HG03442 (cell line): ENCODE measurements around the gene TBC1D9.
"Not testable (repeated sequence)": the region's sequence is repeated elsewhere in the genome, so short reads cannot be mapped to it uniquely, and the experiment has no call there.

Source experiments
- ATAC-seq: cut with Tn5 transposase; IDR thresholded peaks from one replicate; pipeline ENCODE4 v1.9.1; 2021; ENCODE audit warnings: mild to moderate bottlenecking, moderate library complexity; ENCODE audit not compliant: unreplicated experiment

The TBC1D9 gene

DNA sequence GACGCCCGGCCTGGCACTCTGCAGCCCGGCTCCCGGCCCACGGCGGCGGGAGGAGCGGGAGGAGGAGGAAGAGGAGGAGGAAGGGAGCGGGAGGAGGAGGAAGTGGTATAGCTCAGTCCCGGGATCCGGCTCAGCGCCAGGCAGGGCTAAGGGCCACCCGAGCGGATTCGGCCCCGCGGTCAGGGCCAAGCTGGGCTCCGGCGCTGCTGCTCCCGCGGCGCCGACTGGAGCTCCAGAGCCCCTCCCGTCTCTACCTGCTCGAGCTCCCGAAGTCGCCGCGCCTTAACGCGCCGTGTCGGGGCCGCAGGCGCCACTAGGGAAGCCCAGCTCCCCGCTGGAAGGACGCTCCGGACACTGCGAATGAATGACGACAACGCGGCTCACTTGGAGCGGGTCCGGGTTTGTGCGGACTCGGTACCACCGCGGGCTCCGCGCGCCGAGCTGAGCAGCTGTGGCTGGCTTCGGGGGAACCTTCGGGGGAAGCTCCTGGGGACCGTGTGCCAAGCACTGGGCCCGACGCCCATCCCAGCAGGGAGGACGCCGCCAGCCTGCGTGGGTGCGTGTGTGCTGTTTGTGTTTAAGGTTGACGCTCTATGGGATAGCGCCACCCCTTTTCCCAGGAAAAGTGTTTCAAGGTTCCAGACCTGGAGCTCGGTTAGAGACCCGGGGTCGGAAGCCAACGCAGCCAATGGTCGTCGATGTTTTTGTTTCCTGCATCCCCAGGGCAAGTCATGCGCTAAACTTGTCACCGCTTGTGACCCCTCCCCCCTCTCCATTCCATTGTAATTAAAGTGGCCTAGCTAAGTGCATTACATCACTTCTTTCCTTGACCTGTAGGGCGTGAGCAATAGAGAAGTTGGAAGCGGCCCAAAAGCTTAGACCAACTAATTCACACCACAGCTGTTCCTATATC is at the start of gene TBC1D9:
TSS of gene TBC1D9 (minus strand) at position 67 of the 913 bp plus-strand sequence. CDS start 340 bp downstream, outside the sequence.
- peak; percentile 36 for ATAC-seq

DNA sequence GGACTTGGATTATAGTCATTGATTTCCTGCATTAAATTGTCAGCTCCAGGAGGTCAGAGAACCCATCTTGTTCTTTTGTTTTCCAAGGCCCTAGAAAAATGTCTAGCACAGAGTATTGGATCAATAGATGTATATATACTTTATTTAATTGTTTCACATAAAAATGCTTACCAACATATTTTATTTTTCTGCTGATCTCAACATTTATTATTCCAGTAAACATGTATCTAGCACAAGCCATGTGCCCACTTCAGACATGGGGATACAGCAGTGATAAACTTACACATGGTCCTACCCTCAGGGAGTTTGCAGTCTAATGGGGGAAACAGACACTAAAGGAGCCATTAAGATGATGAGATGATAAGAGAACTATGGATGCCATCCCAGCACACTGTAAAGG is 49.1 kb upstream of the TBC1D9 start:
- no peak for ATAC-seq

DNA sequence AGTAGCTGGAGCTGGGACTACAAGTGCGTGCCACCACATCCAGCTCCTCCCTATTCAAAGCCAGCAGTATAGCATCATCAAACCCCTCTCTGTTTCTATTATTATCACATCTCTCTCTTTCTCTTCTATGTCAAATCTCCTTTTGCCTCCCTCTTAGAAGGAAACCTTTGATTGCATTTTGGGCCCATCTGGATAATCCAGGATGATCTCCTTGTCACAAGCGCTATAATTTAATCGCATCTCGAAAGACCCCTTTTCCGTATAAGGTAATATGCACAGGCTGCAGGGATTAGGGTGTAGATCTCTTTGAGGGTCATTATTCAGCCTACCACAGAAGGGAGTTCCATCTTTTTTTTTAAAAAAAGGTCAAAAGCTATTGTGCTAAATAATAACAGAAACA is 46.4 kb upstream of the TBC1D9 start:
- no peak for ATAC-seq

DNA sequence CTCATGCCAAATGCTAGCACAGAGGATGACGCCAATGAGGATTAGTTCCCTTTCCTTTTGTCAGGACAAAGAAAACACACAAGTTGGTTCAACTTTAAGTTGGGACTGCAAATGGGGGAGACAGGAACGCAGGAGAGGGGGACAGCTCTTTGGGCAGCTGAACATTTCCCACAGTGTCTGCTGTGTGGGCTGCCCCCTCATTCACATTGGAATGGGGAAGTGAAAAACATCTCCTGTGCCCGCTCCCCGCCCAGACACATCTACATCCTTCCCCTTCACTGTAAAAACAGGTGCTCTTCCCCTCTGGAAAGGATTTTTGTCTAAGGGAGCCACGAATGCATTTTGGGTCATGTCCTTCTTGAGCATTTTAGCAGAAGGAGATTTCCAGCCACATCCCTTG is 44.5 kb upstream of the TBC1D9 start:
- peak; percentile 51 for ATAC-seq

DNA sequence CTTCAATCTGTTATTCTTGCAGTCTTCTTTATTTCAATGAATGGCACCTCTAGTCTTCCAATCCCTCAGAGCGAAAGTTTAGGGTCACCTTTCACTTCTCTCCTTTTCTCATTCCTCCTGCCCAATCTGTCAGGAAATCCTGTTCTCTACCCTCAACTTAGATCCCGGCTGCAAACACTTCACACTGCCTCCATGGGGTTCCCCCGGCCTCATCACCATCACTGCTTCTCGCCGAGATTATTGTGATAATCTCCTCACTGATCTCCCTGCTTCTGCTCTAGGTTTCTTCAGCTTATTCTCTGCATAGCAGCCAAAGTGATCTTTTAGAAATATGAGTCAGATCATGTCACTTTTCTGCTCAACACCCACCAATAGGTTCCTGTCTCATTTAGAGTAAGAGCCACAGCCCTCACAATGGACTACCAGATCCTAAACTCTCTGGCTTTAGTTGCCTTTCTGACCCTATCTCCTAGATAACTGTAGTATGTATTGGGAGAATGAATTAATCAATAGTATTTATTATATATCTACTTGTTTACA is 43.6 kb upstream of the TBC1D9 start:
- ATAC-seq = peak; percentile 47

DNA sequence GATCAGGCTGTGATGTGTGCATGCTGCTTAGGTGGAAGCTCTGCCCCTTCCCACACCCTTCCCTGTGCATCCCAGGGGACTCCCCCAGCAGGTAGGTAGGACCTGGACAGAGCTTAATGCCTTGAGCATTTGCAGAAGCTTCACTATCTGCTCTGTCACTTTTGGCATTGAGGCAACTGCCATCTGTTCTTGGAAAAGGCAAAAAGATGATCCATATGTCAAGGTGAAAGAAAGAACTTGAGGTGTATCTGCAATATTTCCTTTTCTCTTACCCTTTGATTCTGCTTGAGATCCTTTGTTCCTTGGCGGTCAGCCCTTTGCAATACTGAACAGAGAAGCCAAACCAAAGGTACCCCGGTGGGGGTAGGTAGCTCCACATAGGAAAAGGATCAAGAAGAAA is 37.1 kb upstream of the TBC1D9 start:
- ATAC-seq = no peak

DNA sequence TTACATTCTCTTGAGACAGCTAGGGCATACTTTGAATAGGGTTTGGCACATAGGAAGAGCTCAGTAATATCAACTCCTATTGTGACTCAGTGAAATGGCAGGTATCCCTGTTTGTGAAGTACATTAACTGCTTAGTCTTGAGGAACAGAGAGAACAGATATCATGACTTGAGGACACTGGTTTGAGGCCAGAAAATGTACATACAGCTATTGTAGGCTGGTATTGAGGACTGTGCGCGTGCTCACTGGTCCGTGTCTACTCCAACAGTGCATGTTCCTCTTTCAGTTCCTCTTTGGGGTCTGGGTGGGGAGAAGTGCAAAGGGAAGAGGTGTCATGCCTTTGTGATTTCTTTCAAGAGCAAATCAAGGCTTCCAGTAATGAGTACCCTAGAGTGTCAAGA is 34.6 kb upstream of the TBC1D9 start:
- ATAC-seq = peak; percentile 89

DNA sequence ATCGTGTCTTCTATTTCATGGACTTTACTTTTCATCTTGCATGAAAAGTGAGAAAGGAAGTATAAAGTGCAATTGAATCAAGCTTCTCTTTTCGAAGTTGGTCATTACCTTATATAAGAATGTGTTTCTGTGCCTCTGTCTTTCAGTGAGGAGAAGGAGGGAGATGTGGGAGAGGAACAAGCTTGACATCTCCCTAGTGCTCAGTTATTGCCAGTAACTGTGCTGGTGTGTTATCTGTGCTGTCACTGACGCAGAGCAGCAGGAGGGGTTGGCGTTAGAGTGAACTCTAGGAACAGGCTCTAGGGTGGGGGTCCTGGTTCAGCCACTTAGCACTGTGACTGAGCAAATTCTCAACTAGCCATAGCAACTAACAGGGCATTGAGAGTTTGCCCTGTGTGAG is 34.0 kb upstream of the TBC1D9 start:
- peak; percentile 13 for ATAC-seq

DNA sequence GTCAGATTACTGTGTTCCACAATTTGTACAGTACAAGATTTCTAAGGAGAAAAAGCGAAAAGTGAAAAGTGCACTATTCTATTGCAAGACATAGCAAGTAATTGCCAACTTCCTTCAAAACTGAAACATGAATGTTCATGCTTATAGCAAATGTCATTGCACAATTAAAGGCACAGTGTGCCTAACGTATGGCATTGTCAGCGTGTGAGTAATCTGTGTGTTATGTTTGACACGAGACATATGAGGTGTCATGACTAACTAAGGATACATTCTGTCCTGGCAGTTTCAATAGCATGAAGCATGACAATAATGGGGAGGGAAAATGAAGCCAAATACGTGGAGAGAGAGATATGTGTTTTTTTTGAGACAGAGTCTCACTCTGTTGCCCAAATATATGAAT is 33.6 kb upstream of the TBC1D9 start:
- peak; percentile 37 for ATAC-seq

DNA sequence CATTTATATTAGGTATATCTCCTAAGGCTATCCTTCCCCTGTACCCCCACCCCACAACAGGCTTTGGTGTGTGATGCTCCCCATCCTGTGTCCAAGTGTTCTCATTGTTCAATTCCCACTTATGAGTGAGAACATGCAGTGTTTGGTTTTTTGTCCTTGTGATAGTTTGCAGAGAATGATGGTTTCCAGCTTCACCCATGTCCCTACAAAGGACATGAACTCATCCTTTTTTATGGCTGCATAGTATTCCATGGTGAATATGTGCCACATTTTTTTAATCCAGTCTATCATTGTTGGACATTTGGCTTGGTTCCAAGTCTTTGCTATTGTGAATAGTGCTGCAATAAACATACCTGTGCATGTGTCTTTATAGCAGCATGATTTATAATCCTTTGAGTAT is 26.6 kb upstream of the TBC1D9 start:
- not testable (repeated sequence) for ATAC-seq

DNA sequence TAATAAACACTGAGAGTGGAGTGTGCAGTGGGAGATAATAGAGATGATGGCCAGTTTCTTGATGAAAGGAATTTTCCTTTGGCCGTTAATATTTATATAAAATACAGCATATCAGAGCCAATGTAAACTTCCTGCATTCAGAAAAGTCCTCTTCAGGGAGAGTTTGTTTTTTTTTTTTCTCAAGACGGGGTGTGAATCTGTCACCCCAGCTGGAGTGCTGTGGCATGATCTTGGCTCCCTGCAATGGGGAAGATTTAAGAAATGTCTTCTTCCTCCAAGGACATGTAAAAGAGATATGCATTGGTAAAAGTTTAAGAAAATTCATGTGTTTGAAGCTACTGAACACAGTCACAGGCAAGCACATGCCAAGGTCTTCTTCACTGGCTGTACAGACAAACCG is 25.4 kb upstream of the TBC1D9 start:
- ATAC-seq = no peak

DNA sequence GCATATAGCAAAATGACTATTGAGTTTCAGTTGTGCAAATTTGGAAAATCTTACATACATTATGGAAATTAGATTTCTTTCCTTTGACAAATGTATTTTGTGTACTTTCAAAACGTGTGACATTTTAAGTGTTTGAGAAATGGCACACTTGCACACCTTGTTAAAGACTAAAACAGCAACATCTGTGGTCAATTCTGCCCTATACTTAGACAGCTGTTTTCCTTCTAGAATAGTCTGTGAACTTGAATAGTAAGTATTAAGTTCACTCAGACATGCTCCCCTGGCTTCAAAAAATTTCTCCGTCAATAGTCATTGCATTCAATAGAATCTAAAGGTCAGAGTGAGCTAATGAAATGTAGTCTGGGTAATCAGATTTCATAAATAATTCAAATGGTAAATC is 21.7 kb upstream of the TBC1D9 start:
- ATAC-seq = peak; percentile 63

DNA sequence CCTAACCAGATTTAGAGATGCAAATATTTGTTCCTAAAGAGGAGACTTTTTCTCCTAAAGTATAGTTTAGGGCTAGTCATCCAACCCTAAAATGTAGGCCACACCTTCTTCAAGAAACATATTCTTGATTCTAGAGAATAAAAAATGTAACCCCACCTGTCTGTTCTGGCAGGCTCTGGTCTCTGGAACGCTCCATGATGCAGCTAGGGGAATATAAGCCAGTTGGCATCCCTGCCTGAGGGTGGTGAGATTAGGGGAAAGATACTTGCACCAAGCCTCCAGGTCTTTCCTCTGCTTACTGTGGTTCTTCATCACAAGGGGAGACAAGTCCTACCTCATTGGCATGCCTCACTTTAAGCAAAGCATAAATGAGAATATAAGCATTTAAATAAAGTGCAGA is 21.2 kb upstream of the TBC1D9 start:
- ATAC-seq = no peak

DNA sequence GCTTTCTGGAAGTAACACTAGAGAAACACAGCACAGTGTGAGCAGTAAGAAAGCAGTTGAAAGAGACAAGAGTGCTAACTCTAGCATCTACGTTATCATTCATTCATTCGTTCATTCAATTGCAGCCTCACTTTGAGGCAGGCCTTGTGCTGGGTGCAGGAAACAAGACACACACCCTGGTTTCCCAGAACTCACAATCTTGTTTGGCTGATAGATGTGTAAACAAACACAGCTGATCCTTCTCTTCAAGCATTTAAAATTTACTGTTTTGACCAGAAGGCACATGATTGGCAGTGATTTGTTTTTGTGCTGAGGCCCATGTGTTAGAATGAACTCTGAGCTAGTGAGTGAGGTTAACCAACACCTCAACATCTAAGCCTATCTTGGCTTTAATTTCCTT is 20.4 kb upstream of the TBC1D9 start:
- ATAC-seq = no peak

DNA sequence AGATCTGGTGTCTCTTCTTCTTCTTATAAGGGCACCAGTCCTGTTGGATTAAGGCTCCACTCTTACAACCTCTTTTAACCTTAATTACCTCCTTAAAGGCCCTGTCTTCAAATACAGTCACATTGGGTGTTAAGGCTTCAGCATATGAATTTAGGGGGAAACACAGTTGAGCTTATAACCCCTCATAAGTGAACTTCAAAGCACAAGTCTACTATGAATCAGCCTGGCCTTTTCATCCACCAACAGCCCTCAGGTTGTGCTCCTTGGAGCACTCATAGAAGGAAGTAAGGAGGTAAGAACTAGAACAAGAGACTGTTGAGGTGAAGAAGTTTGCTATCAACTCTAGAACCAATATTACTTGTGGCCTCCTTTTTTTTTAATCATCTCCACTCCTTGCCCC is 18.8 kb upstream of the TBC1D9 start:
- no peak for ATAC-seq

DNA sequence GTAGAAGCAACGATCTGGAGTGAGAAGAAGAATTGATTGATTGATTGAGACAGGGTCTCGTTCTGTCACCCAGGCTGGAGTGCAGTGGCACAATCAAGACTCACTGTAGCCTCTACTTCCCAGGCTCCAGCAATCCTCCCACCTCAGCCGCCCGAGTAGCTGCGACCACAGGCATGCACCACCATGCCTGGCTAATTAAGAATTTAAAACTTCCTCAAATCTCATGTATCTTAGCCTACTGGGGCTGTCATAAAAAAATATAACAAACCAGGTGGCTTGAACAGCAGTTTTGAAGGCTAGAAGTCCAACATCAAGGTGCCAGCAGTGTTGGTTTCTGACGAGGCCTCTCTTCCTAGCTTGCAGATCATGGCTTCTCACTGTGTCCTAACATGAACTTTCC is 18.3 kb upstream of the TBC1D9 start:
- ATAC-seq = no peak

DNA sequence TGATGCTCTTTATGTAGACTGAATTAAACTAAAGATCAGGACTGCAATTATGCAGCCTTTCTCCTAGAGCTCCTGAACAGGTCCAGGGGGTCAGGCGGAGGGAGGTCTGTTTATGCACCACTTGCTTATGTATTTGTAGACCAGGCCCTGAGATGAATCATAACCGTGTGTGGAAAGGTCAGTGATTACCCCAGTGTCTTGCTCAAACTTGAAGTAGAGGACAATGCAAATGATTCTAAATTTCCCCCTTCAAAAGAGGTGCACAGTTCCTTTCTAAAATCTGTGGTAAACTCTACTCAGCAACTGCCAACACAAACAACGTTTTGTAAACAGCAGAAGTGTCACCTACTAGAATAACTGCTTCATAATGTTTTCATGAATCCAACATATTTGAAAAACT is 13.0 kb upstream of the TBC1D9 start:
- ATAC-seq = peak; percentile 58

DNA sequence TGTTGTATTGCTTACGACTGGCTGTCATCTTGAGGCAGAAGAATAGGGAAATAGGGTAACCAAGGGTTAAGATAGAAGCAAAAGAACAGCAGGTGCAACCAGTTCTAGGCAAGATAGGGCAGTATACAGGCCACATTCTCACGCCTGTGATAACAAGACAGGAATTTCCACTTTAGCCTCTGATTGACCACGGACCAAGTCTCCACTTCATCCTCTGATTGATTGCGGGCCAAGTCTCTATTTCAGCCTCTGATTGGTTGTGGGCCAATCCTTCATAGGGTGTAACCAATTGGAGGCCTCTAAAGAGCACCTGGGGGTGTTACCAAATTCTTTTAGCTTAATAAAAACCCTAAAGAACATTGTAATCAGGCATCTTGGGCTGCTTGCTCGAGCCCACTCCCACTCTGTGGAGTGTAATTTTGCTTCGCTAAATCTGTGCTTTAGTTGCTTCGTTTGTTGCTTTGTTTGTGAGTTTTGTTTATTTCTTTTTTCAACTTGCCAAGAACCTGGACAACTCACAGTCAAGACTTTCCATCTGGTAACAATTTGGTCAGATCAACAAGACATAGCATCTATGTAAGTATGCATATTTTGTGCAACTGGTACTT is 8.7 kb upstream of the TBC1D9 start:
- ATAC-seq = no peak

DNA sequence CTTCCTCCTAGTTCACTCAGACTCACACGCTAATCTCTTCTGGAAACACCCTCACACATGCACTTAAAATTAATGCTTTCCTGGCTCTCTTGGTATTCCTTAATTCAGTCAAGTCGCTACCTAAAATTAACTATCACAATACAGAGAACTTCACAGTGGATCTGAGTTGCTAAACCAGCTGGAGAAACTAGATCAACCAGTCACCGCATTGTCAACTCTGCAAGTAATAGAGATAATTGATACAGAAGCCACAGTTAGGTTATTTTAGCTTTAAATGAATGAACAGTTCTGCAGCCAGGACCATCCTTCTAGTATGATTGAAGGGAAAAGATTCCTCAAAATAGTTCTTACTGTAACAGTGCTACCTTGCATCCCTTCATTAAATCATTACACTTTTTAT is 6.0 kb upstream of the TBC1D9 start:
- no peak for ATAC-seq

DNA sequence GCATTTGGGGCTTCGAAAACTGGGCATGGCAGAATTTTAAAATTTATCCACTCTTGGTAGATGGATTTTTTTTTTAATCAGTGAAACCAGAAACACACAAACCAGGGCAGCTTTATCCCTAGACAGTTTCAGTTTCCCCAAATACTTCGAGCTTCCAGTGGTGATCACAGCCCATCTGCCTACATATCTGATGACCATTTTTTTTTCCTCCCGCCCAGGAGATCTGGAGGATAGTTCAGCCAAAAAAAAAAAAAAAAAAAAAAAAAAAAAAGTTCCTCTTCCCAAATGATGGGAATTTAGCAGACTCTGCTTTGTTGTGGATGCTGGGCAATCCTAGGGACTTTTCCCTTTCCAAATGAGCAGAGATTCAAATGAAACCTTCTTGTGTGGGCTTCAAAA is 1.0 kb upstream of the TBC1D9 start:
- ATAC-seq = no peak

DNA sequence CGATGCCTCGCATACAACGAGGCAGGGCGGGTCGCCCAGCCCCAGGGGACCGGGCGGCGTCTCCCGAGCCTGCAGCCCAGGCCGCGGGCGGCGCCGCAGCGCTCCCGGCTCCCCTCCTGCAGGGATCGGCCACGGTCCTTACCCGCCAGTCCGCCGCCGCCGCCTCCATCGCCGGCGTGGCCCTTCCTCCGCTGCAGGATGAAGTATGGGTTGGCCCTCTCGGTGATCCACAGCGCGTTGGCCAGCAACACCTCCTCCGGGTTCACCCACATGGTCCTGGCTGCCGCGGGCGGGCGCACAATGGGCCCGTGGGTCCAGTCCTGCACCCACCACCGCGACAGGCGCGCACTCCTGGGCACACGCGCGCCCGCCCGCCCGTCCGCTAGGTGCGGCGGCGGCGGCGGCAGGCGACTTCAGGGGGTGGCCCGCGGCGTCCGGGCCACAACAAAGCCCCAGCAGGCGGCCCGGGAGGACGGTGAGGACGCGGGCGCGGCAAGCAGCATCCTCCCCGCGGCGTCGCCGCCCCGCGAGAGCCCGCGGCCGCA is 339 bp downstream of the TBC1D9 start:
- peak; percentile 54 for ATAC-seq
